ENCODE data around the gene GALNS.

- TF ChIP-seq POLR2A (IDR thresholded peaks at IDR 0.05) (no peak), CTCF (IDR thresholded peaks at IDR 0.05) (no peak)
Measured at GRCh38 chr16:88809068-88809675, 47.6 kb downstream of the GALNS start.

Measured in adrenal gland (tissue), 5 donors.